HTR-8/SVneo (cell line): ENCODE measurements around the gene TMTC2.

Source experiments
- DNase-seq: peaks from one replicate; pipeline ENCODE4 v3.0.0; 2011; ENCODE audit warnings: low spot score, mixed read lengths; ENCODE audit not compliant: insufficient read length
- FAIRE-seq: peaks from 2 replicates; lab custom pipeline; 2011; peaks lifted over from hg19 to GRCh38; lab: Jason Lieb, UNC

The TMTC2 gene

GRCh38 chr12:83150465-83151189 lies 463.9 kb downstream of the TMTC2 start:
- no peak for FAIRE-seq
- DNase-seq, result no peak

GRCh38 chr12:83153177-83153576 lies 466.5 kb downstream of the TMTC2 start:
- DNase-seq (no peak), FAIRE-seq (no peak)

DNA sequence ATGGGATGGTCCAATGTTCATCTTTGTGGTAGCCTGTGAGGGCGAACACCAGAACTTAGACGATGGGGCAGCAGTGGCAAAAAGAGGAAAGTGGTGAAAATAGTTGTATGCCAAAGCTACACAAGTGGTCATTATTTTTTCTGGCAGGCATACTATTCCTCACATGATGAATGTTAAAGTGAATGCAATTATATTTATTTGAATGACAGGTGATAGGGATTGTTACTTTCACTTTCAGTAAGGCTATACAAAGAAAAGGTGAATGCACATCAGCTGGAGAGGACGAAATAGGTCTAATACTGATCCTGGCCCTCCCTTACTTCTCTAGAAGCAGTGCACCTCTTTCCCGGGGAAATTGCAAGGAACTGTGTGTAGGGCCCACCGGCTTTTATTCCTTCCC lies 470.1 kb downstream of the TMTC2 start:
- DNase-seq, result no peak
- FAIRE-seq, result no peak

GRCh38 chr12:83157604-83158003 lies 470.9 kb downstream of the TMTC2 start:
- DNase-seq, result no peak
- FAIRE-seq, result no peak

DNA sequence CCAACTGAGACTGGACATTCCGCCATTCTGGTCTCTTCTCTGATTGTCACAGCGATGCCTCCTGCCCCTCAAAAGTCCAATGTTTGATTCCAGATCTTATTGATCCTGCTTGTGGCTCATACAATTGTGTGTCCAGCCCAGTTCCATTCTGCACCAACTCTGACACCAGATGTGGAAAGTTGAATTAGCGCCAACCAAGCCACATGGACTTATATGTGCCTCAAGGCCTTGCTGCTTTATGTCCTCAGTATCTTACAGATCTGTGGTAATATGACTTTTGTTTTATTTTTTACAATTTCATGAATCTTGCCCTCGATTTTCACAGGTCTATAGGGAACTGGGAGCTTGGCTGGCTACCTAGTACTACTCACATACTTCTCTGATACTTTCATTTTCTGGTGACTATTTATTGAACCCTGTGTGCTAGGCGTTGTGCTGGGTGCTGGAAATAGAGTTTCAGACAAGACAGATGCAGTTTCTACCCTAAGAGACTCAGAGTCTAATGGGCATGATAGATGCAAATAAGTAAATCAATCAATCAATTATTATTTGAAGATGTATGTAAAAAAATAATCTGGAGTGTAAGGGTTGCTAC lies 472.0 kb downstream of the TMTC2 start:
- FAIRE-seq (no peak), DNase-seq (no peak)

DNA sequence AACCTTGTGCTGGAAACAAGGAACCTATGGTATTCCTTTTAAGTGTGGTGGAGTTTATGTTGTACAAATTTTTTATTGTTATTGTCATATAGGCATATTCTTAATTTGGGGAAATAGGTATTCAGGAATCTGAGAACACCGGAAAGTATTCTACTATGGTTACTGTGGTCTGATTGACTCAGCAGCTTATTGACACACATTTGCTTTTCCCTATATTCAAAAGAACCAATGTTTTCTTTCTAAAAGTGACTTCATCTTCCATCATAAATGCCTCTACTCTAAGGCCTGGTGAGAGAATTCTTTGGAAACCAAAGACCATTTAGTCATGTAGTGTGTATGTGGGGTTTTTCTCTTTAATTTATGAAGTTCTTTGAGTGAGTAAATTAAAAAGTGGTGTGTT lies 474.8 kb downstream of the TMTC2 start:
- DNase-seq (no peak), FAIRE-seq (no peak)

GRCh38 chr12:83168751-83169150 lies 482.0 kb downstream of the TMTC2 start:
- FAIRE-seq (no peak), DNase-seq (no peak)

DNA sequence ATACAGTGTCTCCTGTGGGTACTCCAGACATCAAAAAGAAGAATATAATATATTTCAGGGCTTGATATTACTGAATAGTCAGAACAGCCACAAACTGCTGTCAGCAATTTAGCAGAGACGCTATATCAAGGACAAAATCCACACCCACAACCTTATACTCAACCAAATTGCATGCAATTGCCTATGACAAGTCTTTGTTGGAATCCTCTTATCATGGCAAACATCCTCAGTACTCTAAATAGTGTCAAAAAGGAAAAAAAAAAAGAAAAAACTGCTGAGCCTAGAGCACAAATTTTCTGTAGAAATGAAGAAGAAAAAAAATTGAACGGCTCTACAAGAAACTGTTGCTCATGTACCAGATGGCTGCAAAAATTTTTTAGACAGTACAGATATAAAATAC lies 485.7 kb downstream of the TMTC2 start:
- no peak for FAIRE-seq
- no peak for DNase-seq

- FAIRE-seq (no peak), DNase-seq (no peak)
Observed at GRCh38 chr12:83172866-83173649, 486.4 kb downstream of the TMTC2 start.

- FAIRE-seq (no peak), DNase-seq (no peak)
Observed at GRCh38 chr12:83179999-83180398, 493.3 kb downstream of the TMTC2 start.

DNA sequence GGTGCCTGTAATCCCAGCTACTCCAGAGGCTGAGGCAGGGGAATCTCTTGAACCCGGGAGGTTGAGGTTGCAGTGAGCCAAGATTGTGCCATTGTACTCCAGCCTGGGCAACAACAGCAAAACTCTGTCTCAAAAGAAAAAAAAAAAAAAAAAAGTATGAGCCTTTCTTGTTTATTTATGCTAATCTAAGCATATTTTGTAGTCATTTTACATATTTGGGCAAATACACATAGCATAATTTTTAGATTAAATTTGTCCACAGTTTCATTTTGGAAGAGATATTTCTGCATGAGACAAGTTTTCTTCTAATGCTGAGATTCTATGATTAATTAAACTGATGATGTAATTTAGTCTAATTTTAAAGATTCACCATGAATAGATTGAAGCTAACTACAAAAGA lies 494.4 kb downstream of the TMTC2 start:
- no peak for DNase-seq
- FAIRE-seq, result no peak

GRCh38 chr12:83183132-83183531 lies 496.4 kb downstream of the TMTC2 start:
- no peak for FAIRE-seq

More at GRCh38 chr12:83183132-83183531, 496.4 kb downstream of the TMTC2 start:
- DNase-seq, result no peak
